NCI-H2196 treated with DMSO at 0.1 percent for 48 hours (cell line): Measurements from ENCODE around the gene BEX5.
"Not testable (repeated sequence)": the region's sequence is repeated elsewhere in the genome, so short reads cannot be mapped to it uniquely, and the experiment has no call there.

Source experiments
- DNase-seq: peaks from one replicate; lab custom pipeline; 2025; ENCODE audit not compliant: unreplicated experiment; lab: John Stamatoyannopoulos, UW

Gene BEX5

DNA sequence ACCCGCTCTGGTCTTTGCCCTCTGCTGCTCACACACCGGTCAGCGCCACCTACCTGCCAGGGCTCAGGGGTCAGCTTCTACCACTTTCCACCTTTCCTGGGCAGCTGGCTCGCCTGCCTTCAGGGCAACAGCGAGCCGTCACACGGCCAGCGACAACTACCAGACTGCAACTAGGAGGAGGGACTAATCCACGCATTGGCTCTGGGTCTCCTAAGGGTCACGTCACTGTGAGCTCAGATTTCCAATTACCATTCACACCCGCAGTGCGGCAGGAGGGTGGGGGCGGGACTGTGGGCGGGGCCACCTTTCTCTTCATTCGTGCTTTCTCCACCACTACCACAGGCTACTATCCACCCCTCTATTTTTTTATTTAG, at the start of gene BEX5:
TSS of gene BEX5 (minus strand) at position 172 of the 374 bp plus-strand sequence. CDS start 1,712 bp downstream, outside the sequence.
- DNase-seq, result peak; percentile 51

DNA sequence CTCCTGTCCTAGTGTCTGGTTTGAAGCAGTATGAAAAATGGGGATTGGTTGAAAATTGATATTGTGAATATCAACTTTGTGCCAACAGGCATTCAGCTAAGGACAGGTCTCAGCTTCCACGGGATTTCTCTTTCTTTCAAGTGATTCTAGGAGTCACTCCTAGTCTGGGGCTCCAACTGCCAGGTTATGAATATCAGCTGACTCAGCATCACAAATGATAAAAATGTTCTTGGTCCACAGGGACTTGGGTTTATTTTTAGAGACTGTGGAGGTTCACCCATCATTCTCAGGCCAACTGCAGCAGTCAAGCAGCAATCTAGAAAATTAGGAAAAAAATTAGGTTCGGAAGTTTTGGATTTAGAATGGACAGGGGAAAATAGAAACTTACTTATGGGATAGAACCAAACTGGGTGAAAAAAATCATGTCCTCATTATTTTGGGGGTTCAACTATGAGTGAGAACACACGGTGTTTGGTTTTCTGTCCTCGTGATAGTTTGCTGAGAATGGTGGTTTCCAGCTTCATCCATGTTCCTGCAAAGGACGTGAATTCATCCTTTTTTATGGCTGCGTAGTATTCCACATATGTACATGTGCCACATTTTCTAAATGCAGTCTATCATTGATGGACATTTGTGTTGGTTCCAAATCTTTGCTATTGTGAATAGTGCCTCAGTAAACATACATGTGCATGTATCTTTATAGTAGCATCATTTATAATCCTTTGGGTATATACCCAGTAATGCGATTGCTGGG, 30.4 kb upstream of the BEX5 start:
- DNase-seq, result no peak

DNA sequence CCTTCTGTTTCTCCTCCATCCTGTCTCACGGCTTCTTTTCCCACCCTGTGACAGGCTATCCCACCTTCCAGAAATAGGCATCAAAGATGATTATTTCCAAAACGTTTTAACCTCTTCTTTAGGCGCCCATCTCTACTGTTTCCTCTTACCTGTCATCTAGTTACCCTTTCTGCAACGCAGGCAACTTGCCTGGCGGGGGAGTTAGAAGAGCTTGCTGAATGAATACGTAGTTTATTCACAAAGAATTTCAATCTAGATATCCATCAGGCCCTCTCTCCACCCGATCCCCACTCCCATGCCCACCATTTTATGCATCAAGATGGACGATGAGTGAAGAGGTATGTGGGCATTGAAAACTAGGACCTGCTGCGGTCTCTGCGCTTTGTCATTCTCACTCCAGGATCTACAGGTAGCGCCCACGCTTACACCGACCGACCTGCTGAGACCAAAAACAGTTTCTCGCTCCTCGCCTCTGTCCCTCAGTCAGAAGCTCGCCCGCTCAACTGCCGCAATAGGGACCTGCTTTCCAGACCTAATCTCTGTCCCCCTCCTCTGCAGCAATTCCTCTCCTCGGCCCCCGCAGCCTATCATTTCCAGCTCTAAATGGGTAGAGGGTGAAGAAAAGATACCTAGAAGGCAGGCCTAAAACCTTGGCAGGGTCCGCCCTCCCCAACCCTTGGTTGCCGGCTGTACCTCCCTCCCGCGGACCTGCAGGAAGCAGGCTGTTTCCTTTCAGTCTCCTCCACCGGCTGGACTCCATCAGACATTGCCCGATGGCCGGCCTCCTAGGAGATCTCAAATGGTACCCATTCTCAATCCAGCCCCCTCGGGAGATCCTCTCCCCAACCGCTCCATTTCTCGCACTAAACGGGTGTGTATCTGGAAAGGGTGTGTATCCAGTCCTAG, 624 bp downstream of the BEX5 start:
- no peak for DNase-seq

DNA sequence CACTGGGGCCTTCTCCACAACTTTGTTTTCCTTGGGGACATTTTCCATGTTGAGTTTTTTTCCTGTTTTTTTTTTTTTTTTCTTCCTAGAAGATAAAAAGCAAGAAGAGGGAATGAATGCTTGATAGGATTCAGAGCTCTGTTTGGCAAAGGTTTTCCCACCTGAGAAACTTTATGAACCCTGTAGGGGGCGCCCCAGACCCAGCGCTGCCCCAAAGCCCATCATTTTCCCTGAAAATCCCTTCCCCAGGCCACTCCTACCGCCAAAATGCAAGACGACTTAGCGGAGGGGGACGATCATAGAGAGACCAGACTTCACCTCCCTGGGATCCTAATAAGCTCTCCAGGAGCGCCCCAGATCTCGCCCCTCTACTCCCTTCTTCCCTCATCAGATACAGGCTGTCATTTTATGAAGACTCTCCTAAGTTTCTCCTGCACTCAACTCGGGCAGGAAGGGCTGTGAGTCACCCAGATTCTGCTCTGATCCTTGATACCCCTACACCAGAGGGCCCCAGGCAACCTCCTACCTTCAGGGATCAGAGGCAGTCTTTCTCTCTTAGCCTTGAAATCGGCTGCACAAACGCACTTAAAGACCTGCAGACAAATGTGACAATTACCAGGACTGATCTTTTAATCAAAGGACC, 1.4 kb downstream of the BEX5 start:
- peak; percentile 6 for DNase-seq

DNA sequence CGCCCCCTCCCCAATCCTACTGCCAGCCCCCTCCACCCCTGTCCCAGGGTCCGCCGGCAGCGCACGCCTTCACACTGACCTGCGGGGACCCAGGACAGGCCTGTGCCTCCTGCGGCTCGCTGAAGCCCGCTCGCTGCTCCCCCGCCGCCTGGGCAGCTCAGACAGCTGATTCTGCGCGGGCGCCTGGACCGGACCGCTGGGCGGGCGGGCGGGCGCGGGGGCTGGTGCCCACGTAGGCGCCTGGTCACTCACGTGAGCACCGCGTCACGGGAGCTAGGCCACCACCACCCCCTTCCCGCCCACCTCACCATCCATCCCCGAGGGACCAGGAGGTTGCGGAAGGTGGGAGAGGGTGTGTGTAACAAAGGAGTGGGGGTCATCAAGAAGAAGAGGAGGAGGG, 13.5 kb downstream of the BEX5 start, which contains the start of gene TCEAL6:
TSS of gene TCEAL6 (minus strand) at position 208 of the 400 bp plus-strand sequence.
- DNase-seq, result not testable (repeated sequence)

DNA sequence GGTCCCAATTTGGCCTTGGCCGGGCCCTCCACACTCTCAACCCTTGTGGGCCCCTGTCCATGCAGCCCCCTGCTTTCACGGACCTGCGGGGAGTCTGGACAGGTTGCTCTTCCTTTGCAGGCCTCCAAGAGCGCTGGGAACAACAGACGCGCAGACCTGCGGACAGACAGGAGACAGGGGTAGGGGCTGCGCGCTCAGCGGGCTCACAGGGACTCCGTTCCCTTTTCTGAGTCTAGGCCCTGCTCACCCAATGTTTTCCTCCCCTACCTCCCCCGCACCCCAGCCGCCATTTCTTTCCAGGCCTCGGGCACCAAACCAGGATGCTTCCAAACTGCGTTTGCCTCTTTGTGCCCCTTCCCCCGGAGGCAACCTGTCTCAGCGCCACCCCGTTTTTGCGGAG, 14.1 kb downstream of the BEX5 start:
- DNase-seq, result not testable (repeated sequence)

DNA sequence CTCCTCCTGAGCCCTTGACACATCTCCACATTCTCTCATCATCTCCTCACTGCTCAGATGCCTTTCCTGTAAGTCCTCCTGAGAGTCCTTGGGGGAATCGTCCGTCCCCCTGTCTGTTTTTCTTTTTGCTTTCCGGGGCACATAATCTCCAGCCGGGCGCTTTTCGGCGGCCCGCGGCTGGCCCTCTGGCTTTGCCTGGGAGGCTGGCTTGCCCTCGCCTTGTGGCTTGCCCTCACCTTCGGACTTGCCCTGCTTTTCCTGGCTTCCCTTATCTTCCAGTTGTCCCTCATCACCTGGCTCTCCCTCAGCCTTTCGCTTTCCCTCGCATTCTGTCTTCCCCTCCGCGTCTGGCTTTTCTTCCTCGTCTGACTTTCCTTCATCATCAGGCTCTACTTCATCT, 14.9 kb downstream of the BEX5 start:
- not testable (repeated sequence) for DNase-seq

DNA sequence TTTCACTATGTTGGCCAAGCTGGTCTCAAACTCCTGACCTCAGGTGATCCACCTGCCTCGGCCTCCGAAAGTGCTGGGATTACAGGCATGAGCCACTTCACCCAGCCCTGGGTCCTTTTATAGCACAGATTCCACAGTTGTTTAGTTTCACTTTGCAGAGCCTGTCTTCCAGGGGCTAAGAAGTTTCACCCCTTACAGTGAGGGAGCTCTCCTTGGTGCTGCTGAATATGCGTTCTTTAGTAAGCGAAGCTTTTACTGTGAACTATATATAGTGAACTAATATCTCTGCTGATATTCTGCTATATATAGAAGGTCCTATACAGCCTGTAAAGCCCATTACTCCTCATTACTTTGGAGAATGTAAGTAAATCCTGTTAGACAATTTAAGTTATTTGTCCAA, 17.7 kb downstream of the BEX5 start:
- DNase-seq, result no peak

DNA sequence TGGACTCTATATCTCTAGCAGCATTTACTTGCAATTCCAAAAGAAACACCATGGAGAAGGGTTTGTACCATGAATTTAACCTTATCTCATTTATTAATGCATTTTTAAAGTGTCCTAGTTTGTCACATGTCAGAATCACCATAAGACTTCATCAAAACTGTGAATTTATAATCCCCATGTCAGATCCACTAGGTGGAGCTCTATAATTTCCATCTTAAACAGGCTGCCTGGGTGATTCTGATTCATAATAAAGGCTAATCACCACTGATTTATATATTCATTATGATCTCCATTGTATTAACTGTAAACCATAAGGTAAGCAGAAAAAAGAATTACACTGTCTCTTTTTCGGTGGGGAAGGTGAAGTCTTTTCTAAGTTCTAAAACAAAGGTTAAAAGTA, 26.3 kb downstream of the BEX5 start:
- DNase-seq, result no peak

DNA sequence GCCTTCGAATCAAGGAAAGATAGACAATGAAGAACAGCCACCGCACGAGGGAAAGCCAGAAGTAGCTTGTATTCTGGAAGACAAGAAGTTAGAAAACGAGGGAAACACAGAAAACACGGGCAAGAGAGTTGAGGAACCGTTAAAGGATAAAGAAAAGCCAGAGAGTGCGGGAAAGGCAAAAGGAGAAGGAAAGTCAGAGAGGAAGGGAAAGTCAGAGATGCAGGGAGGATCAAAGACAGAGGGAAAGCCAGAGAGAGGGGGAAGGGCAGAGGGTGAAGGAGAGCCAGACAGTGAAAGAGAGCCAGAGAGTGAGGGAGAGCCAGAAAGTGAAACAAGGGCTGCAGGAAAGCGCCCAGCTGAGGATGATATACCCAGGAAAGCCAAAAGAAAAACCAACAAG, 28.9 kb downstream of the BEX5 start:
- DNase-seq, result no peak

DNA sequence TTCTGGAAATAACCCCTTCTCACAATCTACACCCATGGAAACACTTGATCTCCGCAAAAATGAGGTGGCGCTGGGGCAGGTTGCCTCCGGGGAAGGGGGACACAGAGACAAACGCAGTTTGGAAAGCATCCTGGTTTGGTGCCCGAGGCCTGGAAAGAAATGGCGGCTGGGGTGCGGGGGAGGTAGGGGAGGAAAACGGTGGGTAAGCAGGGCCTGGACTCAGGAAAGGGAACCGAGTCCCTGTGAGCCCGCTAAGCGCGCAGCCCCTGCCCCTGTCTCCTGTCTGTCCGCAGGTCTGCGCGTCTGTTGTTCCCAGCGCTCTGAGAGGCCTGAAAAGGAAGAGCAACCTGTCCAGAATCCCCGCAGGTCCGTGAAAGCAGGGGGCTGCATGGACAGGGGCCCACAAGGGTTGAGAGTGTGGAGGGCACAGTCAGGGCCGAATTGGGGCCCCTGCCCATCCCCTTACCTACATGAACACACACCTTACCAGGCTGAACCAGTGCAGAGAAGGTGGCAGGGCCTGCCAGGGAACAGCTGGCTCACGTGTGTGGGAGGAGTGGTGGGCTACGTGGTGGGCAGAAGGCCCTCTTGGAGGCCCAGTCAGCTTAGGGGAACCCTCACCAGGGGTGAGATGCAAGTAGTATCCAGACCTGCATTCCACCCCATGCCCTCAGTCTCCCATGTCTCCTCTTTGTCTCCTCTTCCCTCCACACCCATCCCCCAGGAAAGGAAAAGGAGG, 29.5 kb downstream of the BEX5 start:
- not testable (repeated sequence) for DNase-seq

DNA sequence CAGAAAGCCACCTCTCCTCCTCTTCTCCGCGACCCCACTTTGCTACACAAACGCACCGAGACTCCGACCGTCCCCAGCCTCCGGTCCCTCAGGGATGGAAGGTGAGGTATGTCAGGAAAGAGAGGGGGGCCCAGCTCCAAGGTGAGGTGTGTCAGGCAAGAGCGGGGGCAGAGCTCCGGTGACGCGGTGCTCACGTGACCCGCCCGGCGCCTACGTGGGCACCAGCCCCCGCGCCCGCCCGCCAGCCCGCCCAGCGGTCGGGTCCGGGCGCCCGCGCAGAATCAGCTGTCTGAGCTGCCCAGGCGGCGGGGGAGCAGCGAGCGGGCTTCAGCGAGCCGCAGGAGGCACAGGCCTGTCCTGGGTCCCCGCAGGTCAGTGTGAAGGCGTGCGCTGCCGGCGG, 30.3 kb downstream of the BEX5 start, which contains the start of gene TCEAL2:
TSS of gene TCEAL2 (plus strand) at position 244 of the 400 bp plus-strand sequence. CDS start 1,152 bp downstream, outside the sequence.
- DNase-seq, result not testable (repeated sequence)

DNA sequence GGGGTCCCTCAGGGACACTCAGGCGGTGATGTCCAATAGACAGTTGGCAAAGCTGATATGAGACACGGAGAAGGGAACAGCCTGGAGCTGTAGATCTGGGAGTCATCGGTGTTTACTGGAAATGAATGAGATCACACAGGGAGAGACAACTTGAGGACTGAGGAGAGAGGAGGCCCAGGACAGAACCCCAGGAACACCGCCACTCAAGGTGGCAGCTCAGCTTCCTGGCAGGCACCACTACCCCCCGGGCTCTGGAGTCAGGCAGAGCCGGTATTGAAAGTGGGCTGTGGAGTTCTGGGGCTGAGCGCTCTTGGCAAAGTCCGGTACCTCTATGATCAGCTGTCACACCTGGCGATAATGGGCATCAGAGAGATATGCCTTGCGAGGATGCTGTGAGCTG, 30.8 kb downstream of the BEX5 start:
- not testable (repeated sequence) for DNase-seq

DNA sequence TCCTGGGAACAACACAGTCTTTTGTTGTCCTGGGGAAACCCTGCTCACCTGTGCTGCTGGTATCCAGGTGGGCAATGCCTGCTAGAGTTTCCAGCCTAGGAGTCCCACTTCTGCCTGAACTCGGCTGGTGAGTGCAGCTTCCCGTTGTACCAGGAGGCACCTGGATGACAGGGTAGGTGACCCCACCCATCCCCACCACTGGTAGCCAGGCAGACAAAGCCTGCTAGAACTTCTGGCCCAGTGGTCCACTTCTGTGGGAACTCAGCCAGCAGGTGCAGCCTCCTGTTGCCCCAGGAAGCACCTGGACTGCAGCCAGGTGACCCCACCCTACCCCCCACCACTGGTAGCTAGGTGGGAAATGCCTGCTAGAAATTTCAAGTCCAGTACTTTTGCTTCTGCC, 40.0 kb downstream of the BEX5 start:
- no peak for DNase-seq

DNA sequence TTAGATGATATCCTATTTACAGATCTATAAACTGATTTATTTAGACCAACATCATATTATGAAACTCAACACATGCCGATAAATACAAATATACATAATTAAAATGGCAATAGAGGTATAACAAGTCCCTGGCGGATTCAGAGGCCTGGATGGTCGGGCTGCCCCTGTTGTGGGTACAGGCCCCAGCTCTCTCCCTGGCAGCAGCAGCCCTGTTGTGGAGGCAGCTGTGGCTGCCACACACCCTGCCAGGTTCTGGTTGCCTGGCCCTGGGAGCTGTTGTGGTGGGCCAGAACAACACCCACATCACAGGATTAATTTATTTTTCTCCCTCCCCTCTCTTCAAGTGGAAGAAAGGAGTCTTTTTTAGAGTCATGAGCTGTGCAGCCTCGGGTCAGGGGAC, 42.4 kb downstream of the BEX5 start:
- DNase-seq, result no peak
